Transverse colon (tissue), 4 donors: ENCODE data around the gene MEX3A. TPM values are rescaled to one million over a fixed set of nuclear protein-coding genes. Genes with fewer than 3 reads are reported as not detected.

Source experiments
- DNase-seq: peaks from one replicate; pipeline ENCODE4 v3.0.0-alpha.2; 2019
- H3K27ac ChIP-seq, 4 donors: fragments of 200-600 bp; sonication (generic); 2 replicates each; pipeline ENCODE4 v1.5.1; 2016 to 2018; ENCODE audit warnings: inconsistent platforms in 4 of 4
- H3K27me3 ChIP-seq: fragments of 200-600 bp; sonication (generic); 2 replicates; pipeline ENCODE4 v1.5.1; 2017; ENCODE audit warnings: inconsistent platforms
- H3K36me3 ChIP-seq, 4 donors: fragments of 200-600 bp; sonication (generic); 2 replicates each; pipeline ENCODE4 v1.5.1; 2017 to 2019; ENCODE audit warnings: inconsistent platforms in 4 of 4
- H3K4me1 ChIP-seq, 4 donors: fragments of 200-600 bp; sonication (generic); 2 replicates each; pipeline ENCODE4 v1.5.1; 2017 to 2020; ENCODE audit warnings: inconsistent platforms in 4 of 4
- H3K4me3 ChIP-seq, 4 donors: fragments of 200-600 bp; sonication (generic); 1 replicate in 1 of 4; 2 replicates in 3 of 4; pipeline versions ENCODE4 v1.5.1 to v1.6.1; 2017 to 2019; ENCODE audit warnings: inconsistent platforms in 4 of 4
- H3K9me3 ChIP-seq, 2 donors: fragments of 200-600 bp; sonication (generic); 2 replicates each; pipeline ENCODE4 v1.5.1; 2017 to 2019; ENCODE audit warnings: inconsistent platforms in 2 of 2
- EP300 ChIP-seq: sonication (generic); formaldehyde crosslinking; IDR thresholded peaks from one replicate; pipeline ENCODE4 v1.6.1; 2017; ENCODE audit warnings: antibody characterized with exemption, low read depth
- POLR2A ChIP-seq: fragments of 450-650 bp; IDR thresholded peaks from one replicate; pipeline ENCODE4 v1.6.1; 2016; ENCODE audit warnings: antibody characterized with exemption, mild to moderate bottlenecking, moderate library complexity
- POLR2AphosphoS5 ChIP-seq, 3 donors: sonication (generic); formaldehyde crosslinking; IDR thresholded peaks; one replicate each; pipeline ENCODE4 v1.6.1; 2016; ENCODE audit warnings: antibody characterized with exemption in 3 of 3
- WGBS, 2 donors: methylation state at CpG; one replicate each; pipeline ENCODE4 v1.1.5; 2018; ENCODE audit warnings: low coverage in 1 of 2; 5-methylcytosine and 5-hydroxymethylcytosine counted together
- in situ Hi-C, 4 donors: fragments of 200-750 bp; cut with MboI; loops; one replicate each; pipeline versions ENCODE4 v1.15.0 to v1.15.1; 2017; ENCODE audit warnings: low sequenced_read_pairs in 3 of 4, low pct_ligation_motif_present in 1 of 4, low pct_unique_long_range_greater_than_20kb in 1 of 4
- intact Hi-C: fragments of 100-400 bp; cut with DNase I; formaldehyde crosslinking; loops from one replicate; pipeline ENCODE4 v1.15.1; 2023; ENCODE audit warnings: low total_unique reads
- total RNA-seq, 4 donors: library from RNA; depleted of rRNA; stranded (reverse); fragments of >200 nt; gene quantifications; one replicate each; pipeline ENCODE4 v1.1.0, GENCODE V29; 2016
- TF ChIP-seq, protein P1 (sequence below), 5 experiments: fragments of 200-600 bp in 3 of 5; fragments of 450-650 bp in 2 of 5; sonication (generic) in 3 of 5; IDR thresholded peaks; 1 replicate in 2 of 5; 2 replicates in 3 of 5; pipeline ENCODE4 v1.5.1; 2016 to 2017; ENCODE audit warnings: antibody characterized with exemption in 5 of 5, inconsistent platforms in 3 of 5, mild to moderate bottlenecking in 2 of 5, moderate library complexity in 1 of 5

MEX3A gene
- total RNA-seq, 4 donors from 2014 or later = 0.14 to 0.60 (median 0.48) TPM; not detected in 1

DNA sequence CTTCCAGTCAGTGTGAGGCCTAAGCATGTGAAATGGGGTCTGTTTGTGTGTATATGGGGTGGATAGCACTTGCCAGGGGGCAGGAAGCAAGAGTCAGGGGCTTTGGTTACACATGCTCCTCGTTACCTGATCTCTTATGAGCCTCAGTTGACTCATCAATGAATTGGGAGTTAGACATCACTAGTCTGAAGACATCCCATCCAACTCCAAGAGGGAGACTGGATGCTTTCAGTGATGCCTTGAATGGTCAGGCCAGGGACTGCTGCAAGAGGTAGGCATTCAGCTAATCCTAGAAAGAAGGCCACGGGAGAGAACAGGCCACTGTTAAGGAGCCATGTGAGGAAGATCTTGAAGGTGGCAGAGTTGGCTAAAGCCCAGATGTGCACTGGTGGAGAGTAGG lies 15.0 kb downstream of the MEX3A start:
- H3K27me3 ChIP-seq = no peaks in the 10 kb centered on the region
- no peak overlapping the region for H3K4me3 ChIP-seq
- DNase-seq = no peak
- 70 to 85% methylated on average over 2 of the region's 2 CpGs for WGBS, 2 donors
- H3K36me3 ChIP-seq = peaks cover 0 to 8% (median 0%) of the 10 kb centered on the region in 4 donors
- intact Hi-C loops = no loop called here
- H3K27ac ChIP-seq = no peak overlapping the region
- TF ChIP-seq POLR2AphosphoS5 (IDR thresholded peaks at IDR 0.05) (no peak), POLR2A (no peak), EP300 (no peak)
- TF ChIP-seq, protein P1, sequence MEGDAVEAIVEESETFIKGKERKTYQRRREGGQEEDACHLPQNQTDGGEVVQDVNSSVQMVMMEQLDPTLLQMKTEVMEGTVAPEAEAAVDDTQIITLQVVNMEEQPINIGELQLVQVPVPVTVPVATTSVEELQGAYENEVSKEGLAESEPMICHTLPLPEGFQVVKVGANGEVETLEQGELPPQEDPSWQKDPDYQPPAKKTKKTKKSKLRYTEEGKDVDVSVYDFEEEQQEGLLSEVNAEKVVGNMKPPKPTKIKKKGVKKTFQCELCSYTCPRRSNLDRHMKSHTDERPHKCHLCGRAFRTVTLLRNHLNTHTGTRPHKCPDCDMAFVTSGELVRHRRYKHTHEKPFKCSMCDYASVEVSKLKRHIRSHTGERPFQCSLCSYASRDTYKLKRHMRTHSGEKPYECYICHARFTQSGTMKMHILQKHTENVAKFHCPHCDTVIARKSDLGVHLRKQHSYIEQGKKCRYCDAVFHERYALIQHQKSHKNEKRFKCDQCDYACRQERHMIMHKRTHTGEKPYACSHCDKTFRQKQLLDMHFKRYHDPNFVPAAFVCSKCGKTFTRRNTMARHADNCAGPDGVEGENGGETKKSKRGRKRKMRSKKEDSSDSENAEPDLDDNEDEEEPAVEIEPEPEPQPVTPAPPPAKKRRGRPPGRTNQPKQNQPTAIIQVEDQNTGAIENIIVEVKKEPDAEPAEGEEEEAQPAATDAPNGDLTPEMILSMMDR (IDR thresholded peaks at IDR 0.05) = no peak
- no peaks in the 10 kb centered on the region for H3K9me3 ChIP-seq
- peaks cover 0 to 11% (median 0%) of the 10 kb centered on the region in 4 donors for H3K4me1 ChIP-seq
- in situ Hi-C loops = no loop called here

DNA sequence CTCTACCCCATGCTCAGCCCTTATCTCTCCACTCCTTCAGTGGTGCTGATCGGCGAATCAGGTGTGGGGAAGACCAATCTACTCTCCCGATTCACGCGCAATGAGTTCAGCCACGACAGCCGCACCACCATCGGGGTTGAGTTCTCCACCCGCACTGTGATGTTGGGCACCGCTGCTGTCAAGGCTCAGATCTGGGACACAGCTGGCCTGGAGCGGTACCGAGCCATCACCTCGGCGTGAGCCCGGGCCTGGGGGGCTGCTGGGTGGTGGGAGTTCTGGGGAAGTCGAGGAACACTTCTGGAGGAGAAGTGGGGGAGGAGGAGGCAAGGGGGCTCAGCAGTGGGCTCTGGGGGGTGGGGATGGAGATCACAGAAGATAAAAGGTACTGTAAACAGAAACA lies 16.4 kb downstream of the MEX3A start:
- H3K27me3 ChIP-seq = no peaks in the 10 kb centered on the region
- no peak overlapping the region for H3K27ac ChIP-seq
- in situ Hi-C loops (no loop called here), intact Hi-C loops (no loop called here)
- no peak overlapping the region for H3K4me3 ChIP-seq
- peaks cover 0 to 8% (median 0%) of the 10 kb centered on the region in 4 donors for H3K36me3 ChIP-seq
- WGBS, 2 donors = 84 to 91% methylated on average over 4 to 16 of the region's 16 CpGs
- no peaks in the 10 kb centered on the region for H3K9me3 ChIP-seq
- no peak for TF ChIP-seq EP300
- TF ChIP-seq POLR2A = no peak
- TF ChIP-seq POLR2AphosphoS5 (IDR thresholded peaks at IDR 0.05) = no peak
- TF ChIP-seq, protein P1 (IDR thresholded peaks at IDR 0.05) = no peak
- peaks cover 0 to 11% (median 0%) of the 10 kb centered on the region in 4 donors for H3K4me1 ChIP-seq
- no peak for DNase-seq

DNA sequence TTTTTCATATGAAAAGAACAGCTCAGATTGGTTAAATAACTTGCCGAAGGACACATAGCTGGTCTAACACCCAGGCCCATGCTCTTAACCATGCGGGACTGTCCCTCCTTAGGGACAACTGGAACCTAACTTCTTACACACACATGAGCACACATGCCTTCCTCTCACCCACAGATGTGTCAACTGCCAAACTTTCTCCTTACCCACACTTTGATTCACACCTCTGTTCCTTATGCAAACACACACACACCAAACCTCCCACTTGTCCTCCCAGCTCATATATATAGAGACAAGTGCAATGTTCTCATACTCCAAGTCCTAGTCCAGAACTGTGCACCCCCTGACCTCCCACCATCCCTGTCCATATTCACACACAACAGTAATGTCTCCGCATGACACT lies 17.1 kb downstream of the MEX3A start:
- intact Hi-C loops (no loop called here), in situ Hi-C loops (no loop called here)
- Histone ChIP-seq H3K9me3 (no peaks in the 10 kb centered on the region), H3K36me3 (peaks cover 0 to 8% (median 0%) of the 10 kb centered on the region in 4 donors), H3K27me3 (no peaks in the 10 kb centered on the region), H3K27ac (no peak overlapping the region), H3K4me3 (no peak overlapping the region), H3K4me1 (peaks cover 0 to 11% (median 0%) of the 10 kb centered on the region in 4 donors)
- no peak for DNase-seq
- WGBS, 2 donors = 79 to 100% methylated on average over 1 to 3 of the region's 3 CpGs
- no peak for TF ChIP-seq EP300
- TF ChIP-seq, protein P1 (IDR thresholded peaks at IDR 0.05) = no peak
- TF ChIP-seq POLR2A = no peak
- TF ChIP-seq POLR2AphosphoS5 (IDR thresholded peaks at IDR 0.05) = no peak

DNA sequence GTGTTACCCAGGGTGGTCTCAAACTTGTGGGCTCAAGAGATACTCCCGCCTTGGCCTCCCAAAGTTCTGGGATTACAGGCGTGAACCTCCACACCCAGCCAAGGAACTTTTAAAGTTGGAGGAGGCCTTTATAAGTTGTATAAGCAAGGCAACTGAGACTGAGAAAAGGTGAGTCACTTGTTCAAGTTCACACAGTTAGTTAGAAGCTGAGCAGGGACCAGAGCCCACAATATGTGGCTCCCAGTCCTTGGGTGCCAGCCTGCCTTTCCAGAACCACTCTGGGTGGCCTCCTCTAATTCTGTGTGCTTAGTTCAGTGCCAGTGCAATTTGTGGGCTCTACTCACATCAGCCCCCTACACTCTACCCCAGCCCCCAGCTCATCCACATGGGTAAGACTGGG lies 17.6 kb downstream of the MEX3A start:
- intact Hi-C loops = no loop called here
- no peak for DNase-seq
- in situ Hi-C loops = no loop called here
- no peaks in the 10 kb centered on the region for H3K9me3 ChIP-seq
- TF ChIP-seq, protein P1 (IDR thresholded peaks at IDR 0.05) = no peak
- H3K4me3 ChIP-seq = no peak overlapping the region
- 97% methylated on average over 2 of the region's 2 CpGs; no CpG with 5 or more reads in 1 of the 2 donors for WGBS, 2 donors
- H3K4me1 ChIP-seq = peaks cover 0 to 11% (median 0%) of the 10 kb centered on the region in 4 donors
- H3K27me3 ChIP-seq = no peaks in the 10 kb centered on the region
- H3K27ac ChIP-seq = no peak overlapping the region
- H3K36me3 ChIP-seq = peaks cover 0 to 3% (median 0%) of the 10 kb centered on the region in 4 donors
